BJ (cell line): ENCODE measurements around the gene CPB2. TPM values are rescaled to one million over a fixed set of nuclear protein-coding genes. Genes with fewer than 3 reads are reported as not detected.

Experiments
- CTCF ChIA-PET: fragments of 350-600 bp; formaldehyde crosslinking; extraction: SDS; loops from one replicate; lab custom pipeline; 2021; ENCODE audit warnings: antibody characterized with exemption, inconsistent platforms; lab: Yijun Ruan, JAX
- POLR2A ChIA-PET: fragments of 300-600 bp; sonication (Branson Sonifier 250); formaldehyde crosslinking; extraction: SDS; loops from one replicate; lab custom pipeline; 2021; ENCODE audit warnings: antibody characterized with exemption; lab: Charles Lee
- DNase-seq: peaks from one replicate; pipeline ENCODE4 v3.0.0-alpha.2; 2011; ENCODE audit warnings: low read depth
- H3K27me3 ChIP-seq: 2 replicates; pipeline ENCODE4 v1.6.0; 2011; ENCODE audit warnings: low read length; ENCODE audit not compliant: control insufficient read depth, insufficient read depth
- H3K36me3 ChIP-seq: 2 replicates; pipeline ENCODE4 v1.5.1; 2011; ENCODE audit warnings: low read length; ENCODE audit not compliant: control insufficient read depth, insufficient read depth
- H3K4me3 ChIP-seq: 2 replicates; pipeline ENCODE4 v1.5.1; 2011; ENCODE audit warnings: low read depth, mild to moderate bottlenecking, control low read depth, low read length
- polyA plus RNA-seq: library from polyadenylated mRNA; depleted of rRNA; stranded (reverse); fragments of >200 nt; gene quantifications from 2 replicates; pipeline ENCODE4 v1.2.3, GENCODE V29; 2011
- TF ChIP-seq, protein P1 (sequence below): IDR thresholded peaks from 2 replicates; pipeline ENCODE4 v1.5.1; 2011; ENCODE audit warnings: low read depth, mild to moderate bottlenecking, control low read depth, inconsistent platforms, low read length, moderate library complexity; ENCODE audit not compliant: insufficient read depth

CPB2 gene
- polyA plus RNA-seq, 1 experiment, result not detected

DNA sequence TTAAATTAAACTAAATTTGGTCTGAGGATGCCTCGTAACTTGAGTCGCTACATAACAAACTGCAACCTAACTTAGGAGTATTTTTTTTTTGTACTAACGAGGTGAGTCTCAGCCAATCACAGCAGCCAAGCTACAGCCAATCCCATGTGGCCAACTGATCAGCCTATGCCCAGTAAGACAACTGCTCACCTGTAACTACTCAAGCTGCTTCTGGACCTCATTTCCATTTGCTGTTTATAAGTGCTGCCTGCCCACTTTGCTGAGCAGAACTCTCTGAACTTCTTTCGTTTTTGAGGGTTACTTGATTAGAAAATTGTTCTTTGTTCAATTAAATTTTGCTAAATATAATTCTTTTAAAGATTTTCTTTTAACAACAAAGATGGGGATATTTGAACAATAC, 3.8 kb downstream of the CPB2 start:
- Histone ChIP-seq H3K27me3 (peaks cover 1% of the 10 kb centered on the region; the same call in 1 of the 2 replicates), H3K4me3 (no peak overlapping the region), H3K36me3 (no peaks in the 10 kb centered on the region)
- ChIA-PET POLR2A (no interaction called here), CTCF (no interaction called here)
- TF ChIP-seq, protein P1, sequence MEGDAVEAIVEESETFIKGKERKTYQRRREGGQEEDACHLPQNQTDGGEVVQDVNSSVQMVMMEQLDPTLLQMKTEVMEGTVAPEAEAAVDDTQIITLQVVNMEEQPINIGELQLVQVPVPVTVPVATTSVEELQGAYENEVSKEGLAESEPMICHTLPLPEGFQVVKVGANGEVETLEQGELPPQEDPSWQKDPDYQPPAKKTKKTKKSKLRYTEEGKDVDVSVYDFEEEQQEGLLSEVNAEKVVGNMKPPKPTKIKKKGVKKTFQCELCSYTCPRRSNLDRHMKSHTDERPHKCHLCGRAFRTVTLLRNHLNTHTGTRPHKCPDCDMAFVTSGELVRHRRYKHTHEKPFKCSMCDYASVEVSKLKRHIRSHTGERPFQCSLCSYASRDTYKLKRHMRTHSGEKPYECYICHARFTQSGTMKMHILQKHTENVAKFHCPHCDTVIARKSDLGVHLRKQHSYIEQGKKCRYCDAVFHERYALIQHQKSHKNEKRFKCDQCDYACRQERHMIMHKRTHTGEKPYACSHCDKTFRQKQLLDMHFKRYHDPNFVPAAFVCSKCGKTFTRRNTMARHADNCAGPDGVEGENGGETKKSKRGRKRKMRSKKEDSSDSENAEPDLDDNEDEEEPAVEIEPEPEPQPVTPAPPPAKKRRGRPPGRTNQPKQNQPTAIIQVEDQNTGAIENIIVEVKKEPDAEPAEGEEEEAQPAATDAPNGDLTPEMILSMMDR, result no peak
- no peak for DNase-seq

DNA sequence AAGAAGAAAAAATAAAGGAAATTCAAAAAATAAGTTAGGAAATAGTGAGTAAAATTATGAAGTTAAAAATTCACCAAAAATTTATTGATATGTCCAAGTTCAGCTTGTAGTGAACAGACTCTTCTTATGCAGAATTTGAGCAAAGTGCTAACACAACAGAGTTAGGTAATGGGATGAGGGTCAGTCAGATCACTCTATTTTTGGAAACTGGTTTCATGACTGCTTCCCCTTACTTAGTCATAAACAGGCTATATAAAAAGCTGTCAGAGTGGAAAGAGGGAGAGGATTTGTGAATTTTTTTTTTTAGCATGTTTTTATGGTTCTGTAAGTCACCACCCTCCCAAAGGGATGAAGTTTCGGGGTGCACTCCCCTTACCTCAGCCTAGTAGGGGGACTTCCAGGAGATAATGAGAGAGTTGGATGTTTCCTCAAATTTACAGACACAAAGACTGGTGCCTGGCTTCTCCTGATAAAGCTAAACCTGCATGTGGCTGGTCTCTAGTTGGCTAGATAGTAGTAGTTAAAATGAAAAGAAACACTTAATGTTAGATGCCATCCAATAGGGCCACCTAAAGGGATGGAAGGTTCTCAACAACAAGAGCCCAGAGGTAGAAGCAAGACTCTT, 4.5 kb downstream of the CPB2 start:
- CTCF ChIA-PET, result interaction anchor here (0.6 kb wide), 1 partner anchor 505 kb away, joined by 3 read pairs; no protein-coding TSS in a partner anchor
- TF ChIP-seq, protein P1, result no peak
- Histone ChIP-seq H3K4me3 (no peak overlapping the region), H3K27me3 (peaks cover 1% of the 10 kb centered on the region; the same call in 1 of the 2 replicates), H3K36me3 (no peaks in the 10 kb centered on the region)
- POLR2A ChIA-PET, result no interaction called here
- DNase-seq, result no peak

DNA sequence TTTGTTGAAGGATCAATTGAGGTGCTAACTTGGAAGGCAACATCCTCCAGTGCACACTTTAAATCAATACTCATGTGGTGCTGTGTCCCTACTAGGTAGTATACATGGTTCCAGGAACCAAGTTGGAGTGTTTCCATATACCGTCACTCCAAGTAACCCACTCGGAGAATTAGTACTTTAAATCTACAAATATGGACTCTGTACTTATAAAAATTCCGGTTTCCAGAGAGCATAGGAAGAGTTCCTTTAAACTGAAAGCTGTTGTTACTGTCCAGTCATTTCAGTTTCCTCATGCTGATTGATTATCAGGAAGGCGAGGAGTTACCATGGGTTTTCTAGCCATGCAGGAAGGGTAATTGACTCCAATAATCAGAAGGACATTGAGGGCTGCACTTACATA, 7.2 kb downstream of the CPB2 start:
- CTCF ChIA-PET, result no interaction called here
- POLR2A ChIA-PET, result no interaction called here

DNA sequence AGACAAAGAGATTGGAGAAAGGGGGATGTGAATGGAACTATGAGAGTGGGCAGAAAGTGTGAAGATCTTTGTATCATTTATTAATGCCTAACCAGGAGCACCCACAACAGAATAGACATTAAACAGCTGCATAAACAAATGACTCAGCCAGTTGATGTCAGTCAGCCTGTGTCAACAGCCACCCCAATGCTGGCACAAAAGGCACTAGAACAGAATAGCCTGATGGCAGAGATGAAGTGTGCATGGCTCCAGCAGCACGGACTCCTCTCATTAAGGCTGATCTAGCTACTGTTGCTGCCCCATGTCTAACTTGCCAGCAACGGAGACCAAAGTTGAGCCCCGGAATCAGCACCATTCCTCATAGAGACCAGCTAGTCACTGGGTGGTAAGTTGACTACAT, 7.8 kb downstream of the CPB2 start:
- no peak for DNase-seq
- H3K36me3 ChIP-seq, result no peaks in the 10 kb centered on the region
- H3K4me3 ChIP-seq, result no peak overlapping the region
- CTCF ChIA-PET, result no interaction called here
- no peaks in the 10 kb centered on the region for H3K27me3 ChIP-seq
- POLR2A ChIA-PET, result no interaction called here
- TF ChIP-seq, protein P1, result no peak

More for the DNA sequence above, 7.2 kb downstream of the CPB2 start:
- no peak for DNase-seq
- Histone ChIP-seq H3K27me3 (no peaks in the 10 kb centered on the region), H3K4me3 (no peak overlapping the region), H3K36me3 (no peaks in the 10 kb centered on the region)
- TF ChIP-seq, protein P1, result no peak

DNA sequence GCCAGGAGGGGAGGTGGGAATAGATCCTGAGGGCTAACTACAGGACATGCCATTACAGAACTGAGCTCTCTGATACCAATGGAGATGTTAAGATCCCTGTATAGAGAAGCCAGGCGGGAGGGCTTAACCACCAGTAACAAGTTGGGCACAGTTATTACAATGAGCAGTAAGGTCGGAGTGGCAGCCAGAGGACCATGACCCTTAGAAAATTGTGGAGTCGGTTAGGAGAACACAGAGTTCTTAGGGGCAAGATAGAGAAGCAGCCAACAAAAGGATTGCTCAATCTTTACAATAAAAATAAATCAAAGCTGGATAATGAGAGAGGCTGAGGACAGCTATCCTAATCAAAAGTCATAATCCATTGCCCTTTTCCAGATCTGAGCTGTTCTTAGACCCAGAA, 10.4 kb downstream of the CPB2 start:
- Histone ChIP-seq H3K27me3 (no peaks in the 10 kb centered on the region), H3K36me3 (no peaks in the 10 kb centered on the region), H3K4me3 (no peak overlapping the region)
- ChIA-PET POLR2A (no interaction called here), CTCF (interaction anchor here (1.1 to 1.4 kb wide), 2 partner anchors 14 to 471 kb away, joined by 4 read pairs; no protein-coding TSS in a partner anchor)
- TF ChIP-seq, protein P1, result no peak
- no peak for DNase-seq
